Measurements from ENCODE around the gene EFNA5. TPM values are rescaled to one million over a fixed set of nuclear protein-coding genes. Genes with fewer than 3 reads are reported as not detected.

EFNA5 gene
- polyA plus RNA-seq, 1 of the 3 experiments (the other 2 are of a cell fraction) = 0.81 TPM

- TF ChIP-seq IRF3 (IDR thresholded peaks at IDR 0.05; ENCODE audit: low read depth, low read length) (no peak), FOXM1 (IDR thresholded peaks at IDR 0.05; ENCODE audit: low read depth) (no peak), RAD21 (IDR thresholded peaks at IDR 0.05; ENCODE audit: low read length) (no peak)
Observed at GRCh38 chr5:107661038-107661649, 9.6 kb downstream of the EFNA5 start (continued).

DNA sequence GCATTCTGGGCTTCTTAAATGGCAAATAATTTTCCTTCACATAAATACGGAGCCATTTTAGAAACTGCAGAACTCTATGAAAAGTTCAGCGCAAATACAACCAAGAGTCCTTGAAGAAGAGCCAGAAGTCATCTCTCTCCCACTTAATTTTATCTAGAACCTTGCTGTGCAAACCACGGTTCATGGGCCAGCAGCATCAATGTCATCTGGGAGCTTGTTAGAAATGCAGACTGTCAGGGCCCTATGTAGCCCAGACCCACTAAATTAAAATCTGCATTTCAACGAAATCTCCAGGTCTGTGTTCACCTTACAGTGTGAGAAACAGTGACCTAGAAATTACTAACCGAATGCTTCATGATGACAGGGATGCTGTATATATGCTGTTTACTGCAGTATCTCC, 12.2 kb downstream of the EFNA5 start:
- no peak overlapping the region for H3K4me3 ChIP-seq (ENCODE audit: low read depth in 2 of 2, low read length in 1 of 2)

DNA sequence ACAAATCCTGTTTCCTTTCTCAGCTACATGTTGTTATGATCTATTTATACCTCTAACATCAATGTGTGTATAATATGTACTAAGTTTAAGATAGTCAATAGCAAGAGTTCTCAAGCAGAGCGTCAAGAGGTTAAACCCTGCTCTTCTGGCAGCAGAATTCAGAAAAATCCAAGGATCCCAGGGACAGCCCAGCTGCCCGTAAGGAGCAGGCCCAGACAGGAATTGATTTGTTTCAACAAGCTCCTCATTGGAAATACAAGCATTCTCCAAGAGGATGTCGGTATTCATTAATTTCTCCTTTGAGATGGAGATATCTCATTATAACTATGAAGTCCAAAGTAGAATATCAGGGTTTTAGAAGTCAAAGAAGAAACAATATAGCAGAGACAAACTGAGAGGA, 14.9 kb downstream of the EFNA5 start:
- ChIA-PET POLR2A (no interaction called here), CTCF (interaction anchor here (1.1 to 1.3 kb wide), 2 partner anchors 9 to 605 kb away, joined by 3 to 4 read pairs; no protein-coding TSS in a partner anchor)
- no peaks in the 10 kb centered on the region for H3K79me2 ChIP-seq (ENCODE audit: insufficient read depth)
- no peaks in the 10 kb centered on the region for H3K27me3 ChIP-seq (ENCODE audit: insufficient read depth)
- H3K27ac ChIP-seq (ENCODE audit: low read depth in 2 of 2, low read length in 1 of 2) = no peak overlapping the region
- H3K9me3 ChIP-seq = no peaks in the 10 kb centered on the region
- H3K9me2 ChIP-seq = no peaks in the 10 kb centered on the region
- peaks cover 0 to 4% of the 10 kb centered on the region in 2 experiments; a peak in 2 of 4 replicates for H3K4me1 ChIP-seq (ENCODE audit: control insufficient read depth in 1 of 2, insufficient read depth in 2 of 2, low read depth in 1 of 2, low read length in 1 of 2)
- DNase-seq = no peak
- no peak overlapping the region for H2AFZ ChIP-seq (ENCODE audit: low read depth)
- WGBS (ENCODE audit: low lambda C conversion rate) = 96% methylated on average over 3 of the region's 3 CpGs
- no peak overlapping the region for H3K4me3 ChIP-seq (ENCODE audit: low read depth in 2 of 2, low read length in 1 of 2)
- no peaks in the 10 kb centered on the region for H3F3A ChIP-seq (replicated peaks; ENCODE audit: insufficient read depth)
- no peaks in the 10 kb centered on the region for H3K36me3 ChIP-seq (replicated peaks in 1 of 2; ENCODE audit: control insufficient read depth in 1 of 2, insufficient read depth in 2 of 2, low read length in 1 of 2)
- H3K4me2 ChIP-seq = no peak overlapping the region
- no peak overlapping the region for H3K9ac ChIP-seq
- no peaks in the 10 kb centered on the region for H4K20me1 ChIP-seq (ENCODE audit: insufficient read depth)
- TF ChIP-seq FOSL2 (IDR thresholded peaks at IDR 0.05; ENCODE audit: borderline replicate concordance, low read depth) (no peak), ELF1 (IDR thresholded peaks at IDR 0.05) (no peak), SIN3A (IDR thresholded peaks at IDR 0.05; ENCODE audit: borderline replicate concordance, low read depth, low read length) (no peak), SMC3 (IDR thresholded peaks at IDR 0.05; ENCODE audit: low read depth, low read length) (no peak), TEAD4 (IDR thresholded peaks at IDR 0.05; ENCODE audit: borderline replicate concordance, insufficient read depth) (no peak), FOXJ3 (CRISPR knock-in tag; IDR thresholded peaks at IDR 0.05) (no peak), IRF3 (IDR thresholded peaks at IDR 0.05; ENCODE audit: low read depth, low read length) (no peak)
- TF ChIP-seq, protein P1, sequence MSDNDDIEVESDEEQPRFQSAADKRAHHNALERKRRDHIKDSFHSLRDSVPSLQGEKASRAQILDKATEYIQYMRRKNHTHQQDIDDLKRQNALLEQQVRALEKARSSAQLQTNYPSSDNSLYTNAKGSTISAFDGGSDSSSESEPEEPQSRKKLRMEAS (IDR thresholded peaks at IDR 0.05; ENCODE audit: low read depth) = no peak
- TF ChIP-seq, protein P2, sequence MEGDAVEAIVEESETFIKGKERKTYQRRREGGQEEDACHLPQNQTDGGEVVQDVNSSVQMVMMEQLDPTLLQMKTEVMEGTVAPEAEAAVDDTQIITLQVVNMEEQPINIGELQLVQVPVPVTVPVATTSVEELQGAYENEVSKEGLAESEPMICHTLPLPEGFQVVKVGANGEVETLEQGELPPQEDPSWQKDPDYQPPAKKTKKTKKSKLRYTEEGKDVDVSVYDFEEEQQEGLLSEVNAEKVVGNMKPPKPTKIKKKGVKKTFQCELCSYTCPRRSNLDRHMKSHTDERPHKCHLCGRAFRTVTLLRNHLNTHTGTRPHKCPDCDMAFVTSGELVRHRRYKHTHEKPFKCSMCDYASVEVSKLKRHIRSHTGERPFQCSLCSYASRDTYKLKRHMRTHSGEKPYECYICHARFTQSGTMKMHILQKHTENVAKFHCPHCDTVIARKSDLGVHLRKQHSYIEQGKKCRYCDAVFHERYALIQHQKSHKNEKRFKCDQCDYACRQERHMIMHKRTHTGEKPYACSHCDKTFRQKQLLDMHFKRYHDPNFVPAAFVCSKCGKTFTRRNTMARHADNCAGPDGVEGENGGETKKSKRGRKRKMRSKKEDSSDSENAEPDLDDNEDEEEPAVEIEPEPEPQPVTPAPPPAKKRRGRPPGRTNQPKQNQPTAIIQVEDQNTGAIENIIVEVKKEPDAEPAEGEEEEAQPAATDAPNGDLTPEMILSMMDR (IDR thresholded peaks at IDR 0.05) = no peak

More for the DNA sequence above, 12.2 kb downstream of the EFNA5 start:
- no peak overlapping the region for H3K27ac ChIP-seq (ENCODE audit: low read depth in 2 of 2, low read length in 1 of 2)
- CTCF ChIA-PET = no interaction called here
- no peak overlapping the region for H3K9ac ChIP-seq
- H3K27me3 ChIP-seq (ENCODE audit: insufficient read depth) = no peaks in the 10 kb centered on the region
- H3K4me1 ChIP-seq (ENCODE audit: control insufficient read depth in 1 of 2, insufficient read depth in 2 of 2, low read depth in 1 of 2, low read length in 1 of 2) = peaks cover 0 to 5% of the 10 kb centered on the region in 2 experiments; a peak in 2 of 4 replicates
- no peak for DNase-seq
- H3K9me3 ChIP-seq = no peaks in the 10 kb centered on the region
- H2AFZ ChIP-seq (ENCODE audit: low read depth) = no peak overlapping the region
- no peaks in the 10 kb centered on the region for H3K79me2 ChIP-seq (ENCODE audit: insufficient read depth)
- no peak overlapping the region for H3K4me2 ChIP-seq
- no peaks in the 10 kb centered on the region for H3K9me2 ChIP-seq
- TF ChIP-seq, protein P1 (IDR thresholded peaks at IDR 0.05; ENCODE audit: low read depth) = no peak
- TF ChIP-seq JUND (IDR thresholded peaks at IDR 0.05) = no peak
- TF ChIP-seq FOXM1 (IDR thresholded peaks at IDR 0.05; ENCODE audit: low read depth) = no peak
- TF ChIP-seq RCOR1 (IDR thresholded peaks at IDR 0.05; ENCODE audit: low read length) = no peak
- TF ChIP-seq GATA2 (CRISPR knock-in tag; IDR thresholded peaks at IDR 0.05) = no peak
- TF ChIP-seq, protein P3, sequence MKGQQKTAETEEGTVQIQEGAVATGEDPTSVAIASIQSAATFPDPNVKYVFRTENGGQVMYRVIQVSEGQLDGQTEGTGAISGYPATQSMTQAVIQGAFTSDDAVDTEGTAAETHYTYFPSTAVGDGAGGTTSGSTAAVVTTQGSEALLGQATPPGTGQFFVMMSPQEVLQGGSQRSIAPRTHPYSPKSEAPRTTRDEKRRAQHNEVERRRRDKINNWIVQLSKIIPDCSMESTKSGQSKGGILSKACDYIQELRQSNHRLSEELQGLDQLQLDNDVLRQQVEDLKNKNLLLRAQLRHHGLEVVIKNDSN (IDR thresholded peaks at IDR 0.05; ENCODE audit: borderline replicate concordance, low read depth) = no peak
- no peak for TF ChIP-seq CHD2 (IDR thresholded peaks at IDR 0.05; ENCODE audit: low read length, partially characterized antibody)
- no peak for TF ChIP-seq RFX5 (IDR thresholded peaks at IDR 0.05; ENCODE audit: low read length)
- no peak for TF ChIP-seq USF2 (IDR thresholded peaks at IDR 0.05; ENCODE audit: borderline replicate concordance, low read depth, low read length)
- TF ChIP-seq SMC3 (IDR thresholded peaks at IDR 0.05; ENCODE audit: low read depth, low read length) = no peak
- TF ChIP-seq EP300 (IDR thresholded peaks at IDR 0.05; ENCODE audit: borderline replicate concordance in 1 of 2, low read depth in 1 of 2, low read length in 1 of 2) = no peak
- no peak for TF ChIP-seq ELF1 (IDR thresholded peaks at IDR 0.05)
- TF ChIP-seq FOXJ3 (CRISPR knock-in tag; IDR thresholded peaks at IDR 0.05) = no peak
- no peaks in the 10 kb centered on the region for H3F3A ChIP-seq (replicated peaks; ENCODE audit: insufficient read depth)
- H4K20me1 ChIP-seq (ENCODE audit: insufficient read depth) = no peaks in the 10 kb centered on the region
- H3K36me3 ChIP-seq (replicated peaks in 1 of 2; ENCODE audit: control insufficient read depth in 1 of 2, insufficient read depth in 2 of 2, low read length in 1 of 2) = no peaks in the 10 kb centered on the region
- POLR2A ChIA-PET = no interaction called here
- WGBS (ENCODE audit: low lambda C conversion rate) = 86% methylated on average over 5 of the region's 5 CpGs

Data from SK-N-SH (cell line).